Muscle layer of colon (tissue), 2 donors: ENCODE data around the gene MEX3D.

Source experiments
- H3K27ac ChIP-seq: one replicate; pipeline ENCODE4 v1.7.0; 2013; ENCODE audit warnings: low read depth, mild to moderate bottlenecking, low read length, moderate library complexity
- H3K27me3 ChIP-seq, 2 donors: one replicate each; pipeline ENCODE4 v1.7.0; 2013; ENCODE audit warnings: low read length in 2 of 2, mild to moderate bottlenecking in 2 of 2; ENCODE audit not compliant: insufficient read depth in 2 of 2, control insufficient read depth in 1 of 2
- H3K36me3 ChIP-seq: one replicate; pipeline ENCODE4 v1.7.0; 2013; ENCODE audit warnings: mild to moderate bottlenecking, low read length; ENCODE audit not compliant: insufficient read depth
- H3K4me1 ChIP-seq: one replicate; pipeline ENCODE4 v1.7.0; 2013; ENCODE audit warnings: mild to moderate bottlenecking, low read length; ENCODE audit not compliant: insufficient read depth
- H3K4me3 ChIP-seq, 2 donors: one replicate each; pipeline ENCODE4 v1.7.0; 2013; ENCODE audit warnings: low read length in 2 of 2, low read depth in 1 of 2, mild to moderate bottlenecking in 1 of 2, moderate library complexity in 1 of 2
- H3K9ac ChIP-seq: one replicate; pipeline ENCODE4 v1.7.0; 2013; ENCODE audit warnings: low read length
- H3K9me3 ChIP-seq: one replicate; pipeline ENCODE4 v1.7.0; 2013; ENCODE audit warnings: mild to moderate bottlenecking, low read length
- donor health status: abdominal sarcoma.
- donor health status: Adenocarcinoma of cecum.

MEX3D gene

GRCh38 chr19:1609103-1609396 is 40.9 kb upstream of the MEX3D start:
- H3K27ac ChIP-seq = no peak overlapping the region
- H3K9ac ChIP-seq = no peak overlapping the region
- peaks cover 19% of the 10 kb centered on the region for H3K36me3 ChIP-seq
- no peaks in the 10 kb centered on the region for H3K9me3 ChIP-seq
- H3K4me3 ChIP-seq = no peak overlapping the region
- peaks cover 15% of the 10 kb centered on the region for H3K4me1 ChIP-seq
- no peaks in the 10 kb centered on the region for H3K27me3 ChIP-seq

GRCh38 chr19:1608359-1609102 is 40.4 kb upstream of the MEX3D start:
- Histone ChIP-seq H3K27me3 (no peaks in the 10 kb centered on the region), H3K4me1 (peaks cover 20% of the 10 kb centered on the region), H3K27ac (no peak overlapping the region), H3K9me3 (no peaks in the 10 kb centered on the region), H3K4me3 (no peak overlapping the region), H3K9ac (no peak overlapping the region), H3K36me3 (peaks cover 17% of the 10 kb centered on the region)

GRCh38 chr19:1606138-1606651 is 38.1 kb upstream of the MEX3D start:
- Histone ChIP-seq H3K27me3 (no peaks in the 10 kb centered on the region), H3K9ac (no peak overlapping the region), H3K27ac (peak overlapping the region; percentile 97), H3K4me3 (peak overlapping the region; percentile 84 to 99), H3K9me3 (no peaks in the 10 kb centered on the region), H3K4me1 (peaks cover 27% of the 10 kb centered on the region), H3K36me3 (peaks cover 1% of the 10 kb centered on the region)

- H3K36me3 ChIP-seq = no peaks in the 10 kb centered on the region
- peak within 1 kb of the TSS; percentile 97 for H3K27ac ChIP-seq
- no peaks in the 10 kb centered on the region for H3K9me3 ChIP-seq
- H3K27me3 ChIP-seq = no peaks in the 10 kb centered on the region
- peak within 1 kb of the TSS; percentile 84 to 99 for H3K4me3 ChIP-seq
- H3K9ac ChIP-seq = peak within 1 kb of the TSS; percentile 65
- H3K4me1 ChIP-seq = peaks cover 27% of the 10 kb centered on the region
These were observed 37.4 kb upstream of the MEX3D start, which contains the start of gene UQCR11 for GRCh38 chr19:1605236-1606137. Gene UQCR11, minus strand, starts transcription at chr19:1605462. Its CDS starts 53 bp downstream, at chr19:1605409.

- Histone ChIP-seq H3K4me3 (no peak overlapping the region), H3K27me3 (no peaks in the 10 kb centered on the region), H3K9ac (no peak overlapping the region), H3K4me1 (peaks cover 27% of the 10 kb centered on the region), H3K36me3 (peaks cover 11% of the 10 kb centered on the region), H3K27ac (no peak overlapping the region), H3K9me3 (no peaks in the 10 kb centered on the region)
These were observed 34.1 kb upstream of the MEX3D start for GRCh38 chr19:1602091-1602707.

GRCh38 chr19:1601613-1602064 is 33.5 kb upstream of the MEX3D start:
- Histone ChIP-seq H3K9ac (no peak overlapping the region), H3K27ac (no peak overlapping the region), H3K27me3 (no peaks in the 10 kb centered on the region), H3K4me1 (peaks cover 26% of the 10 kb centered on the region), H3K9me3 (no peaks in the 10 kb centered on the region), H3K36me3 (peaks cover 13% of the 10 kb centered on the region), H3K4me3 (no peak overlapping the region)

GRCh38 chr19:1599460-1599846 is 31.3 kb upstream of the MEX3D start:
- Histone ChIP-seq H3K27ac (no peak overlapping the region), H3K27me3 (no peaks in the 10 kb centered on the region), H3K36me3 (peaks cover 13% of the 10 kb centered on the region), H3K9ac (no peak overlapping the region), H3K9me3 (no peaks in the 10 kb centered on the region), H3K4me1 (peaks cover 16% of the 10 kb centered on the region), H3K4me3 (no peak overlapping the region)

- H3K36me3 ChIP-seq = peaks cover 13% of the 10 kb centered on the region
- no peaks in the 10 kb centered on the region for H3K9me3 ChIP-seq
These were observed 30.8 kb upstream of the MEX3D start for GRCh38 chr19:1598777-1599459.

GRCh38 chr19:1593501-1593772 is 25.3 kb upstream of the MEX3D start:
- Histone ChIP-seq H3K9ac (no peak overlapping the region), H3K4me1 (peaks cover 18% of the 10 kb centered on the region), H3K27me3 (no peaks in the 10 kb centered on the region), H3K4me3 (peak overlapping the region; percentile 78 to 86), H3K36me3 (peaks cover 13% of the 10 kb centered on the region), H3K9me3 (no peaks in the 10 kb centered on the region), H3K27ac (no peak overlapping the region)

More at GRCh38 chr19:1598777-1599459, 30.8 kb upstream of the MEX3D start:
- Histone ChIP-seq H3K4me3 (no peak overlapping the region), H3K9ac (no peak overlapping the region), H3K27me3 (no peaks in the 10 kb centered on the region), H3K4me1 (peaks cover 11% of the 10 kb centered on the region), H3K27ac (no peak overlapping the region)

GRCh38 chr19:1592755-1593500 is 24.8 kb upstream of the MEX3D start, which contains the start of gene MBD3:
Gene MBD3, minus strand, starts transcription at chr19:1592865. Its CDS starts 234 bp downstream, at chr19:1592631.
- H3K9me3 ChIP-seq = no peaks in the 10 kb centered on the region
- H3K4me1 ChIP-seq = peaks cover 18% of the 10 kb centered on the region
- H3K9ac ChIP-seq = peak within 1 kb of the TSS; percentile 68
- peak within 1 kb of the TSS; percentile 97 for H3K27ac ChIP-seq
- H3K27me3 ChIP-seq = no peaks in the 10 kb centered on the region
- peaks cover 9% of the 10 kb centered on the region for H3K36me3 ChIP-seq
- H3K4me3 ChIP-seq = peak within 1 kb of the TSS; percentile 78 to 86
